Embryonic facial prominence (tissue), 1 donor: ENCODE measurements around the gene SSB.
"Not testable (repeated sequence)": the region's sequence is repeated elsewhere in the genome, so short reads cannot be mapped to it uniquely, and the experiment has no call there.

Experiments used
- DNase-seq: peaks from one replicate; pipeline ENCODE4 v3.0.0-alpha.2; 2016; ENCODE audit errors: extremely low spot score

SSB gene

DNA sequence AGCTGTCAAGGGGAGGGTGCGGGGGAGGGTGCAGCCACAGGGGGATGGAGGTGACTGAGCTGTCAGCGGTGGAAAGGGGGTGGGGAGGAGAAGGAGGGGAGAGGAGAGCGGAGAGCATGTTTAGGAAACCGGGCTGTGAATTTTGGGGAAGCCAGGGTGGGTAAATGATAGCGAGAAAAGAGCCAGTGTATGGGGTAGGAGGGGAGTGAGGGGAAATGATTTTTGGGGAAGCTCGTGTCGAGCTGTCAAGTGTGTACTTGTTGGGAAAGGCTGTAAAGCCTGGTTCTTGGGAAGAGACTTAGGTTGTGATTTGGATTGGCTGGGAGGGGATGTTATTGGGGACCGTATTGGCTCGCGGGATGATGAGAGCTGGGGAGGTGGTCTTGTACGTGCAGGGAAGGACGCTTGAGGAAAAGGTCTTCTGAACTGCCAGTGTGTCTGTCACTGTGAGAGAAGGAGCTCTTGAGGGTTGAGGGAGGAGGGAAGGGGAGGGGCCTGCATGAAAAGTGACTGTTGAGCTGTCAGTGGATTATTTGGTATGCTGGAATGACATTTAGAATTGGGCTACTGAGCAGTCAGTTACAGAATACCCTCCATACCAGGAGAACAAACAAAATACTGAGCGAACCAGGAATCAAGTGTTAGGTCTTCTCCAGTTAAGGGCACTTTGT is 29.6 kb downstream of the SSB start:
- peak; percentile 22 for DNase-seq

DNA sequence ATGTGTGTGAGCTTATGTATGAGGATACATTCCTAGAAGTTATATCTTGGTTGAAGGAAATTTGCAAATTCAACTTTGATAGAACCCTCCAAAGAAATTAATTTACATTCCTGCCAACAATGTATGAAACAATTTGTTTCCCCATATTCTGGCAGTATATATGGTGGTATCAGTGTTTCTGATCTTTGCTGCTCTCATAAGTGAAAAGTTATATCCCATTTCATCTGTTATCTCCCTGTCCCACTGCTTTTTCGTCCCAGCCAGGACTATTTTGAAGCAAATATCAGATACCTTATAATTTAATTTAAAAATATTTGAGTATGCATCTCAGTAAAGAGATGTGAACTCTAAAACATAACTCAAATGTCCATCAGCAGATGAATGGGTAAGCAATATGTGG is 35.7 kb downstream of the SSB start:
- DNase-seq: no peak

- no peak for DNase-seq
Measured at GRCh38 chr2:169838743-169839489, 40.2 kb downstream of the SSB start.

DNA sequence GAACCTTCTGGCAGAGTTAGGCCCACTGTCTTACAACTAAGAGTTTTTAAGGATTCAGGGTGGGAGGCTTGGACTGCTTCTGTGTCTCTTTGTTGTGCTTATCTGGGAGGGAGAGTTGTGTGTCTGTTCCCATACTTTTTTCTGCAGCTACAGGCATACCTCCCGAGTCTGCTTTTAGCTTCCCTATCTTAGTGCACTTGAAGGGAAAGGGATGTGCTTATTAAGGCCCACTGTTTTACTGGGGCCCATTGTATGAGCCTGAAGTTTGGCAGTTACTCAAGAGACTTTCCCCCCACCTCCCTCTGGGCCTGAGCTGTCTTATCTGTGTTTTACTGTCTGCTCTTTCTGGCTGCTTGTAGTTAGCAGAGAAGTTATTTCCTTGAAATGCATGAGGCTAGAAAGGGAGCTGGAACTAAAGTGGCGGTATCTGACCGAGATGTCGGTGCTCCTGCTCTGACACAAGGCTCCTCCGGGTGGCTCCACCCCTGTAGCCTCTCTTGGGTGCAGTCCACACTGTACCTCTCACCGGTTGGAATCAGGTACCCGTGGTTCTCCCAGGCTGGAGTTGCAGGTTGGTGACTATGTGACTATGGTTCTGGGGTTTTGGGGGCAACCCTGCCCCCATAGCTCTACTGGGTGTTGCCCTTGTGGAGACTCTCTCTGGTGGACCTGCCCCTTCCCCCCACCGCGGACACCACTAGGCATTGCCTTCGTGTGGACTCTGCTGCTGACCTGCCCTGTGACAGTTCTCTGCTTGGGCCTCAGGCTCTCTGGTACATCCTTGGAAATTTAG is 41.5 kb downstream of the SSB start:
- DNase-seq: no peak

DNA sequence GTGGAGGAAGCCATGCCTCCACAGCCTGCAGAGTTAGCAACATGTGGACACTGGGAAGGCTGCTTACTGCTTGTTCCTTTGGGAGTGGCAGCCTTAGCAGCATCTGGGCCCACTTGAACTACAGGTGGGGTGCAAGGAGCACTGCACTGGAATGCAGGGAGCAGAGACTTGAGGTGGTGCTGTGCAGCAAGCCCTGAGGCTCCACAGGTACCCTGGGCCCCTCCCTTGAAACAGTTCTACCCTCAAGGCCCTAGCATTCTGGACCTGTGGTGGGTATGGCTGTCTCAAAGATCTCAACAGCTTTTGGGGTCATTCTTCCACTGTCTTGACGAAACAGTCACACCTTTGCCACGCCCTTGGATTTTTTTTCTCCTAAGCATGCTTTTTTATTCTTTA is 42.1 kb downstream of the SSB start:
- DNase-seq: no peak

GRCh38 chr2:169841625-169842024 is 43.0 kb downstream of the SSB start:
- not testable (repeated sequence) for DNase-seq

DNA sequence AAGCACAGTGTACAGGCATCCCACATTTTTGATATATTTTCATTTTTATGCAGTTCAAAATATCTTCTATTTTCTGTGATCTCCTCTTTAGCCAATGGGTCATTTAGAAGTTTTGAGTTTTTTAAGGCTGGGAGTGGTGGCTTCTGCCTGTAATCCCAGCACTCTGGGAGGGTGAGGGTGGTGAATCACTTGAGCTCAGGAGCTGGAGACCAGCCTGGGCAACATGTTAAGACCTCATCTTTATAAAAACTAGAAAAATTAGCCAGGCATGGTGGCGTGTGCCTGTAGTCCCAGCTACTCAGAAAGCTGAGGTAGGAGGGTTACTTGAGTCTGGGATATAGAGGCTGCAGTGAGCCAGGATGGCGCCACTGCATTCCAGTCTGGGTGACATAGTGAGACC is 46.3 kb downstream of the SSB start:
- no peak for DNase-seq

GRCh38 chr2:169848959-169849693 is 50.5 kb downstream of the SSB start:
- DNase-seq: not testable (repeated sequence)

DNA sequence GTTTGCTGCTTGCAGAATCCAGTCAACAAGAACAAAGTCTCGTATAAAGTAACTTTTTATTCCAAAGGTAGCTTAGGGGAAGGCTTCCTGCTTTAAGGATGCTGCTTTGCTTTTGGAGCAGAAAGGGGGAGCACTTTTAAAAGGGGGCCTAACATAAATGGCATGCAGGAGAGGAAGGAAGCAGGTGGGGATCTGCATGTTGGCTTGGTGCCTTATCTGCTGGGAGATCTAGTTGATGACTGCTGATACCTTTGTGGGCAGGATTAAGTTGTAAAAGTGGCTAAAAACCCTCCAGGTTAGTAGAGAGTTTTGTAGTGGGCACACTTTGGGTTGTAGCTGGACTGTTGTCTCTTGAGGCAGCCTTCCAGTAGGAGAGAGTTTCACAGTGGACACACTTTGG is 51.0 kb downstream of the SSB start:
- no peak for DNase-seq

- DNase-seq: no peak
Measured at GRCh38 chr2:169853041-169853668, 54.5 kb downstream of the SSB start.

DNA sequence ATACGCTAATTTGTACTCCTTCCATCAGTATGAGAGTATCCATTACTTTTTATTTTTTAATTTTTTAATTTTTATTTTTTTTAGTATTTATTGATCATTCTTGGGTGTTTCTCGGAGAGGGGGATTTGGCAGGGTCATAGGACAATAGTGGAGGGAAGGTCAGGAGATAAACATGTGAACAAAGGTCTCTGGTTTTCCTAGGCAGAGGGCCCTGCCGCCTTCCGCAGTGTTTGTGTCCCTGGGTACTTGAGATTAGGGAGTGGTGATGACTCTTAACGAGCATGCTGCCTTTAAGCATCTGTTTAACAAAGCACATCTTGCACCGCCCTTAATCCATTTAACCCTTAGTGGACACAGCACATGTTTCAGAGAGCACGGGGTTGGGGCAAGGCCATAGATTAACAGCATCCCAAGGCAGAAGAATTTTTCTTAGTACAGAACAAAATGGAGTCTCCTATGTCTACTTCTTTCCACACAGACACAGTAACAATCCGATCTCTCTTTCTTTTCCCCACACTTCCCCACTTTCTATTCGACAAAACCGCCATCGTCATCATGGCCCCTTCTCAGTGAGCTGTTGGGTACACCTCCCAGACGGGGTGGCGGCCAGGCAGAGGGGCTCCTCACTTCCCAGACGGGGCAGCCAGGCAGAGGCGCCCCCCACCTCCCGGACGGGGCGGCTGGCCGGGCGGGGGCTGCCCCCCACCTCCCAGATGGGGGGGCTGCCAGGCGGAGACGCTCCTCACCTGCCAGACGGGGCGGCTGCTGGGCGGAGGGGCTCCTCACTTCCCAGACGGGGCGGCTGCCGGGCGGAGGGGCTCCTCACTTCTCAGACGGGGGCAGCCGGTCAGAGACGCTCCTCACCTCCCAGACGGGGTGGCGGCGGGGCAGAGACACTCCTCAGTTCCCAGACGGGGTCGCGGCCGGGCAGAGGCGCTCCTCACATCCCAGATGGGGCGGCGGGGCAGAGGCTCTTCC is 56.9 kb downstream of the SSB start:
- DNase-seq: not testable (repeated sequence)

DNA sequence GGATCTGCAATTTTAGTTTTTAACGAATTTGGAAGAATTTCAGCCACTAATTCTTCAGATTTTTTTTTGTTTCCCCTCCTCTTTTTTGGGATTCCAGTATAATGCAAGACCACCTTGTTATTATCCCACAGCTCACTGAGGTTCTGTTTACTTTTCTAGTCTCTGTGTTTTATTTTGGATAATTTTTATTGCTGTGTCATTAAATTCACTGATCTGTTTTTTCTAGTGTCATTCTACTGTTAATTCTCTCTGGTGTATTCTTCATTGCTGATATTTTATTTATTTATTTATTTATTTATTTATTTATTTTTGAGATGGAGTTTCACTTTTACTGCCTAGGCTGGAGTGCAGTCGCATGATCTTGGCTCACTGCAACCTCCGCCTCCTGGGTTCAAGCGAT is 60.8 kb downstream of the SSB start:
- DNase-seq: no peak

DNA sequence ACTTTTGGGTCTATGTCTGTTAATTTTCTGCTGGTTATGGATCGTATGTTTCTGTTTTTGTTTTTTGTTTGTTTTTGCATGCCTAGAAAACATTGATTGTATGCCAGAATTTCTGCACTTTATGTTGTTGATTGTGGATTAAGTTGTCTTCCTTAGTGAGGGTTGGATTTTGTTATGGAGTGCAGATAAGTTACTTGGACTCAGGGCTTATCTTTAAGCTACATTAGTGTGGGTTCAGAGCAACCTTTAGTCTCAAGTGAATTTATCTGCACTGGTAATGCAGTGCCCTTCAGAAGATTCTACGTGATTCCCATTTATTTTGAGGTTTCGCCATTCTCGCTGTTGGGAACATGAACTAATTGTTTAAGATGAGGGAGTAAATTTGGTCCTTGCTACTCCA is 61.5 kb downstream of the SSB start:
- DNase-seq: no peak
